SU-DHL-6 (cell line): ENCODE results near the gene VTCN1.

Experiments
- H2AFZ ChIP-seq: fragments of 200-600 bp; sonication (generic); 2 replicates; pipeline ENCODE4 v1.6.1; 2014; ENCODE audit warnings: low read depth, mild to moderate bottlenecking, moderate library complexity, mixed read lengths, antibody characterized with exemption, low read length; ENCODE audit not compliant: severe bottlenecking
- H3F3A ChIP-seq: fragments of 200-600 bp; shearing (Covaris generic); 2 replicates; pipeline ENCODE4 v1.6.0; 2016; ENCODE audit warnings: antibody characterized with exemption, mild to moderate bottlenecking; ENCODE audit not compliant: insufficient read depth
- H3K27ac ChIP-seq: fragments of 200-600 bp; sonication (generic); 2 replicates; pipeline ENCODE4 v1.5.1; 2016; ENCODE audit warnings: low read depth, mild to moderate bottlenecking, low read length, moderate library complexity, mixed read lengths
- H3K27me3 ChIP-seq: fragments of 200-600 bp; sonication (generic), shearing (Covaris generic); 2 replicates; pipeline ENCODE4 v1.6.0; 2014; ENCODE audit warnings: mild to moderate bottlenecking, low read length
- H3K36me3 ChIP-seq: fragments of 200-600 bp; sonication (generic); 2 replicates; pipeline ENCODE4 v1.6.1; 2014; ENCODE audit warnings: mild to moderate bottlenecking, low read length, mixed read lengths
- H3K4me2 ChIP-seq: fragments of 300-600, 200-600 bp; shearing (Covaris generic), sonication (generic); 2 replicates; pipeline ENCODE4 v1.6.0; 2014; ENCODE audit warnings: low read length, low read depth, mild to moderate bottlenecking; ENCODE audit not compliant: poor library complexity, severe bottlenecking
- H3K4me3 ChIP-seq: fragments of 200-600 bp; sonication (generic); 2 replicates; pipeline ENCODE4 v1.5.1; 2014; ENCODE audit warnings: antibody characterized with exemption, low read length, mild to moderate bottlenecking, mixed read lengths; ENCODE audit not compliant: insufficient read depth, poor library complexity, severe bottlenecking
- H3K79me2 ChIP-seq: fragments of 200-600 bp; sonication (generic); 2 replicates; pipeline ENCODE4 v1.6.1; 2014; ENCODE audit warnings: mild to moderate bottlenecking, low read length, moderate library complexity; ENCODE audit not compliant: insufficient read depth
- H3K9ac ChIP-seq: fragments of 200-600 bp; sonication (generic); 2 replicates; pipeline ENCODE4 v1.7.0; 2014; ENCODE audit warnings: mild to moderate bottlenecking, low read length
- H3K9me2 ChIP-seq: fragments of 200-600 bp; sonication (generic); replicated peaks from 2 replicates; pipeline ENCODE4 v1.6.1; 2014; ENCODE audit warnings: low read length; ENCODE audit not compliant: insufficient read depth
- H3K9me3 ChIP-seq: fragments of 200-600 bp; sonication (generic); 2 replicates; pipeline ENCODE4 v1.6.1; 2014; ENCODE audit warnings: low read length, mixed read lengths; ENCODE audit not compliant: insufficient read depth
- H4K20me1 ChIP-seq: fragments of 200-600 bp; sonication (generic); 2 replicates; pipeline ENCODE4 v1.6.1; 2014; ENCODE audit warnings: low read depth, mild to moderate bottlenecking, antibody characterized with exemption, low read length, moderate library complexity, mixed read lengths
- CTCF ChIP-seq: fragments of 200-600 bp; sonication (generic); IDR thresholded peaks from one replicate; pipeline ENCODE4 v1.5.1; 2017; ENCODE audit warnings: antibody characterized with exemption, mild to moderate bottlenecking, low read length, moderate library complexity; ENCODE audit not compliant: insufficient read depth, poor library complexity, severe bottlenecking
- EZH2phosphoT487 ChIP-seq: fragments of 200-600 bp; sonication (generic), shearing (Covaris generic); conservative IDR thresholded peaks from 2 replicates; pipeline ENCODE4 v1.6.1; 2018; ENCODE audit warnings: mild to moderate bottlenecking, antibody characterized with exemption, low read length, moderate library complexity, mixed read lengths

The VTCN1 gene

GRCh38 chr1:117143172-117143571 is 67.6 kb downstream of the VTCN1 start:
- Histone ChIP-seq H3F3A (no peaks in the 10 kb centered on the region), H3K79me2 (no peaks in the 10 kb centered on the region), H3K4me3 (no peak overlapping the region), H3K9me2 (no peaks in the 10 kb centered on the region), H2AFZ (no peak overlapping the region), H4K20me1 (no peaks in the 10 kb centered on the region), H3K36me3 (no peaks in the 10 kb centered on the region), H3K9ac (no peak overlapping the region), H3K9me3 (no peaks in the 10 kb centered on the region), H3K4me2 (no peak overlapping the region), H3K27me3 (no peaks in the 10 kb centered on the region), H3K27ac (no peak overlapping the region)
- TF ChIP-seq EZH2phosphoT487 (no peak), CTCF (no peak)

GRCh38 chr1:117142200-117142599 is 68.5 kb downstream of the VTCN1 start:
- no peak overlapping the region for H3K9ac ChIP-seq
- TF ChIP-seq EZH2phosphoT487 (no peak), CTCF (no peak)

GRCh38 chr1:117138561-117138960 is 72.2 kb downstream of the VTCN1 start:
- Histone ChIP-seq H3K9me3 (no peaks in the 10 kb centered on the region), H3K36me3 (no peaks in the 10 kb centered on the region), H3K4me2 (no peak overlapping the region), H3K4me3 (no peak overlapping the region), H3K9ac (no peak overlapping the region), H2AFZ (no peak overlapping the region), H3K27me3 (no peaks in the 10 kb centered on the region), H3K27ac (no peak overlapping the region), H3K9me2 (no peaks in the 10 kb centered on the region), H3F3A (no peaks in the 10 kb centered on the region), H3K79me2 (no peaks in the 10 kb centered on the region), H4K20me1 (no peaks in the 10 kb centered on the region)
- TF ChIP-seq CTCF, result no peak
- no peak for TF ChIP-seq EZH2phosphoT487

More at GRCh38 chr1:117142200-117142599, 68.5 kb downstream of the VTCN1 start:
- no peaks in the 10 kb centered on the region for H3K79me2 ChIP-seq
- H4K20me1 ChIP-seq, result no peaks in the 10 kb centered on the region
- no peak overlapping the region for H2AFZ ChIP-seq
- no peaks in the 10 kb centered on the region for H3K9me2 ChIP-seq
- no peaks in the 10 kb centered on the region for H3K36me3 ChIP-seq
- no peak overlapping the region for H3K4me3 ChIP-seq
- no peaks in the 10 kb centered on the region for H3K9me3 ChIP-seq
- no peak overlapping the region for H3K4me2 ChIP-seq
- H3K27ac ChIP-seq, result no peak overlapping the region
- H3F3A ChIP-seq, result no peaks in the 10 kb centered on the region
- no peaks in the 10 kb centered on the region for H3K27me3 ChIP-seq

GRCh38 chr1:117138106-117138505 is 72.6 kb downstream of the VTCN1 start:
- H3K9ac ChIP-seq, result no peak overlapping the region
- no peaks in the 10 kb centered on the region for H4K20me1 ChIP-seq
- no peak overlapping the region for H3K4me3 ChIP-seq
- H3K36me3 ChIP-seq, result no peaks in the 10 kb centered on the region
- no peaks in the 10 kb centered on the region for H3K9me3 ChIP-seq
- no peak for TF ChIP-seq EZH2phosphoT487
- no peak for TF ChIP-seq CTCF
- no peaks in the 10 kb centered on the region for H3F3A ChIP-seq
- H3K9me2 ChIP-seq, result no peaks in the 10 kb centered on the region
- no peaks in the 10 kb centered on the region for H3K27me3 ChIP-seq
- no peak overlapping the region for H3K4me2 ChIP-seq
- no peak overlapping the region for H3K27ac ChIP-seq
- H3K79me2 ChIP-seq, result no peaks in the 10 kb centered on the region
- no peak overlapping the region for H2AFZ ChIP-seq
